ENCODE results near the gene CLPSL1.

GRCh38 chr6:35790683-35791082 lies 9.9 kb downstream of the CLPSL1 start:
- TF ChIP-seq TAF1 (IDR thresholded peaks at IDR 0.05; ENCODE audit: borderline replicate concordance, low read depth, low read length) (no peak), POLR2A (IDR thresholded peaks at IDR 0.05; ENCODE audit: low read depth, low read length) (no peak)

Data from GM12892 (cell line).